ENCODE measurements around the gene YWHAE.
"Not testable (repeated sequence)": the region's sequence is repeated elsewhere in the genome, so short reads cannot be mapped to it uniquely, and the experiment has no call there.

Gene YWHAE

GRCh38 chr17:1412185-1413110, 12.4 kb upstream of the YWHAE start:
- no peak for DNase-seq

GRCh38 chr17:1402262-1402586, 2.2 kb upstream of the YWHAE start:
- DNase-seq, result no peak

- DNase-seq, result peak; percentile 14 to 19
These were observed 917 bp downstream of the YWHAE start for GRCh38 chr17:1398931-1399678.

GRCh38 chr17:1398028-1398427, 2.0 kb downstream of the YWHAE start:
- no peak for DNase-seq

- DNase-seq, result not testable (repeated sequence)
These were observed 4.0 kb downstream of the YWHAE start for GRCh38 chr17:1395876-1396665.

GRCh38 chr17:1391577-1391976, 8.4 kb downstream of the YWHAE start:
- no peak for DNase-seq

GRCh38 chr17:1390432-1391367, 9.3 kb downstream of the YWHAE start:
- DNase-seq, result no peak

- DNase-seq, result not testable (repeated sequence)
These were observed 12.4 kb downstream of the YWHAE start for GRCh38 chr17:1387490-1388227.

GRCh38 chr17:1386675-1387190, 13.3 kb downstream of the YWHAE start:
- not testable (repeated sequence) for DNase-seq

GRCh38 chr17:1386265-1386664, 13.8 kb downstream of the YWHAE start:
- DNase-seq, result no peak

- no peak for DNase-seq
These were observed 14.2 kb downstream of the YWHAE start for GRCh38 chr17:1385861-1386260.

GRCh38 chr17:1384905-1385435, 15.1 kb downstream of the YWHAE start:
- DNase-seq, result no peak

- DNase-seq, result no peak
These were observed 20.1 kb downstream of the YWHAE start for GRCh38 chr17:1379930-1380313.

GRCh38 chr17:1379208-1379929, 20.7 kb downstream of the YWHAE start:
- no peak for DNase-seq

- DNase-seq, result not testable (repeated sequence)
These were observed 21.6 kb downstream of the YWHAE start for GRCh38 chr17:1378476-1378860.

- no peak for DNase-seq
These were observed 22.7 kb downstream of the YWHAE start for GRCh38 chr17:1377334-1377733.

- DNase-seq, result no peak
These were observed 24.0 kb downstream of the YWHAE start for GRCh38 chr17:1376061-1376460.

- DNase-seq, result no peak
These were observed 24.4 kb downstream of the YWHAE start for GRCh38 chr17:1375615-1376014.

- DNase-seq, result no peak
These were observed 25.4 kb downstream of the YWHAE start for GRCh38 chr17:1374431-1375177.
